Kidney (tissue), 14 donors: Measurements from ENCODE around the gene HTR2B. TPM values are rescaled to one million over a fixed set of nuclear protein-coding genes. Genes with fewer than 3 reads are reported as not detected.
A peak's percentile ranks its signal among the peaks of the same experiment; 100 is the strongest.

Experiments used
- DNase-seq, 5 donors: peaks; one replicate each; pipeline ENCODE4 v3.0.0-alpha.2; 2013 to 2020
- FAIRE-seq: peaks from 2 replicates; lab custom pipeline; 2012; peaks lifted over from hg19 to GRCh38; lab: Jason Lieb, UNC
- H3K27ac ChIP-seq, 2 donors: one replicate each; pipeline ENCODE4 v1.7.0; 2013; ENCODE audit warnings: low read depth in 2 of 2, low read length in 2 of 2, inconsistent platforms in 1 of 2
- H3K27me3 ChIP-seq: one replicate; pipeline ENCODE4 v1.7.1; 2013; ENCODE audit warnings: low read length, inconsistent platforms; ENCODE audit not compliant: control insufficient read depth, insufficient read depth
- H3K36me3 ChIP-seq, 3 donors: one replicate each; pipeline versions ENCODE4 v1.7.0 to v1.7.1; 2013; ENCODE audit warnings: low read length in 3 of 3, control low read depth in 1 of 3, inconsistent platforms in 1 of 3; ENCODE audit not compliant: insufficient read depth in 3 of 3, control insufficient read depth in 2 of 3
- H3K4me1 ChIP-seq, 3 donors: one replicate each; pipeline versions ENCODE4 v1.7.0 to v1.7.1; 2013; ENCODE audit warnings: low read length in 3 of 3, inconsistent platforms in 1 of 3, low read depth in 1 of 3; ENCODE audit not compliant: control insufficient read depth in 2 of 3, insufficient read depth in 2 of 3
- H3K4me3 ChIP-seq, 3 donors: one replicate each; pipeline versions ENCODE4 v1.7.0 to v1.8.1; 2013; ENCODE audit warnings: low read length in 3 of 3, control low read depth in 1 of 3, inconsistent platforms in 1 of 3
- H3K9ac ChIP-seq, 3 donors: one replicate each; pipeline versions ENCODE4 v1.7.0 to v1.7.1; 2013; ENCODE audit warnings: low read length in 3 of 3, control low read depth in 1 of 3, inconsistent platforms in 1 of 3
- H3K9me3 ChIP-seq, 3 donors: one replicate each; pipeline versions ENCODE4 v1.7.0 to v1.7.1; 2013; ENCODE audit warnings: low read length in 3 of 3, control low read depth in 1 of 3, inconsistent platforms in 1 of 3; ENCODE audit not compliant: control insufficient read depth in 2 of 3, insufficient read depth in 1 of 3
- intact Hi-C: fragments of 100-400 bp; cut with DNase I; formaldehyde crosslinking; loops from one replicate; pipeline ENCODE4 v1.11.1; 2022
- polyA plus RNA-seq: library from polyadenylated mRNA; stranded (reverse); fragments of 350-450 nt; fragmentation: Illumina TruSeq; extraction: RNeasy Lipid Tissue Mini Kit (QIAGEN cat#74804); gene quantifications from one replicate; pipeline ENCODE4 v1.2.3, GENCODE V29; 2014; ENCODE audit warnings: low read depth, low replicate concordance; ENCODE audit not compliant: insufficient read depth
- total RNA-seq: library from RNA; stranded (reverse); fragmentation: NEBNext Ultra II Directional; extraction: Animal tissue kit (Norgen Biotek cat#: 25700); gene quantifications from one replicate; pipeline ENCODE4 v1.2.1, GENCODE V29; 2021
- TF ChIP-seq, protein P1 (sequence below): IDR thresholded peaks from 3 replicates; pipeline ENCODE4 v1.5.1; 2012; ENCODE audit warnings: mild to moderate bottlenecking, moderate library complexity, borderline replicate concordance; ENCODE audit not compliant: insufficient read depth; ENCODE audit errors: extremely low read depth
- donor health status: control.
- donor health status: control.
- donor health status: control.
- donor health status: control.
- donor health status: control.
- donor health status: DM: yes; HTN: yes; CAD: no.
- donor health status: Normal renal cell carcinoma (clear cell type).

HTR2B gene
- total and polyA plus RNA-seq, 2 donors from 2014 or later: 2.0 to 3.0 TPM

DNA sequence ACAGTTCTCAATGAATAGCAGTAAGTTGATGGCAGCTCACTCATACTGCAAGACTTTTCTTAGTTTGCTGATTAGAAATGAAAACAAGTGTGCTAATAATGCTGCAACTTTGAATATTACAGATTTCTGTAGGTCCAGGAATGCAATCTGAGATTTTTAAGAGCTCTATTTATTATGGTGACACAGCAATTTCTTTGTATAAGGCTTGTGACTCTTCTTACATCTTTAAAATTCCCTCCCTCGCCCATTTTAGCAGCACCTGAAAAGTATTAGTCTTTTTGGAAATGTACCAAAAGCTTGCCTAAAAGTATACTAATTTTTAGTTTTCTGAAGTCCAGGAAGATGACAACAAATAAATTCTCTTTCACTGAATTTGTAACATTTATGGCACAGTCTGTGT, 4.4 kb upstream of the HTR2B start:
- TF ChIP-seq, protein P1, sequence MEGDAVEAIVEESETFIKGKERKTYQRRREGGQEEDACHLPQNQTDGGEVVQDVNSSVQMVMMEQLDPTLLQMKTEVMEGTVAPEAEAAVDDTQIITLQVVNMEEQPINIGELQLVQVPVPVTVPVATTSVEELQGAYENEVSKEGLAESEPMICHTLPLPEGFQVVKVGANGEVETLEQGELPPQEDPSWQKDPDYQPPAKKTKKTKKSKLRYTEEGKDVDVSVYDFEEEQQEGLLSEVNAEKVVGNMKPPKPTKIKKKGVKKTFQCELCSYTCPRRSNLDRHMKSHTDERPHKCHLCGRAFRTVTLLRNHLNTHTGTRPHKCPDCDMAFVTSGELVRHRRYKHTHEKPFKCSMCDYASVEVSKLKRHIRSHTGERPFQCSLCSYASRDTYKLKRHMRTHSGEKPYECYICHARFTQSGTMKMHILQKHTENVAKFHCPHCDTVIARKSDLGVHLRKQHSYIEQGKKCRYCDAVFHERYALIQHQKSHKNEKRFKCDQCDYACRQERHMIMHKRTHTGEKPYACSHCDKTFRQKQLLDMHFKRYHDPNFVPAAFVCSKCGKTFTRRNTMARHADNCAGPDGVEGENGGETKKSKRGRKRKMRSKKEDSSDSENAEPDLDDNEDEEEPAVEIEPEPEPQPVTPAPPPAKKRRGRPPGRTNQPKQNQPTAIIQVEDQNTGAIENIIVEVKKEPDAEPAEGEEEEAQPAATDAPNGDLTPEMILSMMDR: no peak
- Histone ChIP-seq H3K4me3 (no peak overlapping the region), H3K27me3 (no peaks in the 10 kb centered on the region), H3K27ac (no peak overlapping the region), H3K9ac (no peak overlapping the region), H3K9me3 (no peaks in the 10 kb centered on the region), H3K36me3 (no peaks in the 10 kb centered on the region), H3K4me1 (peaks cover 0 to 4% (median 2%) of the 10 kb centered on the region in 3 donors)
- FAIRE-seq: no peak
- DNase-seq: no peak
- intact Hi-C loops: no loop called here

DNA sequence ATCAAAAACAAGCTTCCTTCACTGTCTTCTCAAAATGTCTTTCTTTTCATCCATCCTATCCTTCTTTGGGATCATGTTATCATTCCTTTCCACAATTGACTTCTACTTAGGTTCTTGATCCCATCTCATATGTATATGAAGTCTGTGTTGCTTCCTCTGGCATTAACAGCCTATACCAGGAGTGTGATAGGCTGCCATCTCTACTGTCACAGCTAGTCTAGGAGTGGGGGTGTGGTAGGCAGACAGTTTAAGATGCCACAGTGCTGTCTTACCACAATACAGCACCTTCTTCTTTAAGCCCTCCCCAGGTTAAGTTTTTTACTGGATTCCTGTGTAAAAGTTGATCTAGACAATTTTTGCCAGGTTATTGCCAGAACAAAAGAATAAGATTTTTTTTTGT, 3.7 kb upstream of the HTR2B start:
- Histone ChIP-seq H3K4me3 (no peak overlapping the region), H3K9ac (no peak overlapping the region), H3K36me3 (no peaks in the 10 kb centered on the region), H3K4me1 (peaks cover 0 to 4% (median 2%) of the 10 kb centered on the region in 3 donors), H3K27me3 (no peaks in the 10 kb centered on the region), H3K9me3 (no peaks in the 10 kb centered on the region), H3K27ac (peak overlapping the region in 1 of 2 donors; percentile 5)
- TF ChIP-seq, protein P1: no peak
- DNase-seq (no peak), FAIRE-seq (no peak)
- intact Hi-C loops: no loop called here

DNA sequence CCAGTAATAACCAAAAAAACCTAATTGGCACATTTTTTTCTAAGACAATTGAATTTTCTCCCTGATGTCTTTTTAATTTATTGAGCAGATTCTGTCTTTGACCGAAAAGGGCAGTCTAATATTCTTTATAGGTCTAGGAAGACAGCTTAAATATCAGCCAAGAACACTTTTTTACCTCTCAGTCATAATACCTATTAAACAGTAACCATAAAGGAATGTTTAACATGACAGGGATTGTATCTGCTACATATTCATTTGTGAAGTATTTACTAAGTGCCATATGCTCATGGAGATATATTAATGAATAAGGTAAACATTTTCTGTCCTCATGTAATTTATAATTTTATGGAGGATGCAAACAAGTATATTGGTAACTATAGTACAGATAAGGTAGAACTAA, 3.1 kb upstream of the HTR2B start:
- Histone ChIP-seq H3K27me3 (no peaks in the 10 kb centered on the region), H3K9me3 (no peaks in the 10 kb centered on the region), H3K27ac (no peak overlapping the region), H3K4me3 (no peak overlapping the region), H3K9ac (no peak overlapping the region), H3K4me1 (peaks cover 0 to 2% (median 2%) of the 10 kb centered on the region in 3 donors), H3K36me3 (no peaks in the 10 kb centered on the region)
- intact Hi-C loops: no loop called here
- DNase-seq (no peak), FAIRE-seq (no peak)
- TF ChIP-seq, protein P1: no peak

DNA sequence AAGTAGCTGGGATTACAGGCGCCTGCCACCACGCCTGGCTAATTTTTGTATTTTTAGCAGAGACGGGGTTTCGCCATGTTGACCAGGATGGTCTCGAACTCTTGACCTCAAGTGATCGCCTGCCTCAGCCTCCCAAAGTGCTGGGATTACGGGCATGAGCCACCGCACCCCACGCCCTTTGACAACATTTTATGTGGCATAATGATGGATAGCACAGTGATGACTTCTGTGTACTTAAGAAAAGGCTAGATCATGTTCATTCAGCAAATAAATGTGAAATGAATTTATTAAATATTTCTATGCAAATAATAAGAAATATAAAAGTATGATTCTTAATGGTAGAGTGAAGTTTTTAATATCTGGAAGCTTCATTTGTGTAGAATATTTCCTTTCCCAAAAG, 2.6 kb upstream of the HTR2B start:
- Histone ChIP-seq H3K4me1 (peaks cover 0 to 2% (median 2%) of the 10 kb centered on the region in 3 donors), H3K36me3 (no peaks in the 10 kb centered on the region), H3K27me3 (no peaks in the 10 kb centered on the region), H3K27ac (no peak overlapping the region), H3K9me3 (no peaks in the 10 kb centered on the region), H3K9ac (no peak overlapping the region), H3K4me3 (no peak overlapping the region)
- DNase-seq (no peak), FAIRE-seq (no peak)
- TF ChIP-seq, protein P1: no peak
- intact Hi-C loops: no loop called here
